Skeletal muscle tissue (tissue), 4 donors: ENCODE data around the gene HEY2. TPM values are rescaled to one million over a fixed set of nuclear protein-coding genes. Genes with fewer than 3 reads are reported as not detected.

Experiments
- H3K27ac ChIP-seq: one replicate; pipeline ENCODE4 v1.7.0; 2013; ENCODE audit warnings: mild to moderate bottlenecking, low read depth, low read length, inconsistent platforms
- H3K27me3 ChIP-seq, 3 donors: one replicate each; pipeline ENCODE4 v1.7.0; 2013; ENCODE audit warnings: low read length in 3 of 3; ENCODE audit not compliant: control insufficient read depth in 3 of 3, insufficient read depth in 3 of 3
- H3K36me3 ChIP-seq, 3 donors: one replicate each; pipeline ENCODE4 v1.7.0; 2013; ENCODE audit warnings: low read length in 3 of 3; ENCODE audit not compliant: control insufficient read depth in 3 of 3, insufficient read depth in 3 of 3
- H3K4me1 ChIP-seq, 3 donors: one replicate each; pipeline ENCODE4 v1.7.0; 2013; ENCODE audit warnings: low read length in 3 of 3, mild to moderate bottlenecking in 3 of 3; ENCODE audit not compliant: control insufficient read depth in 3 of 3, insufficient read depth in 3 of 3
- H3K4me3 ChIP-seq, 3 donors: one replicate each; pipeline ENCODE4 v1.7.0; 2013; ENCODE audit warnings: low read length in 3 of 3
- H3K9ac ChIP-seq, 3 donors: one replicate each; pipeline ENCODE4 v1.7.0; 2013; ENCODE audit warnings: low read length in 3 of 3, mild to moderate bottlenecking in 3 of 3, moderate library complexity in 2 of 3, low read depth in 1 of 3
- H3K9me3 ChIP-seq, 3 donors: one replicate each; pipeline ENCODE4 v1.7.0; 2013; ENCODE audit warnings: low read length in 3 of 3; ENCODE audit not compliant: control insufficient read depth in 3 of 3
- total RNA-seq: library from RNA; depleted of rRNA; stranded (reverse); fragments of >200 nt; gene quantifications from one replicate; pipeline ENCODE4 v1.2.3, GENCODE V29; 2014
- donor health status: Osteomylitis.

The HEY2 gene
- total RNA-seq, 1 donor from 2014 or later, result 7.3 TPM

DNA sequence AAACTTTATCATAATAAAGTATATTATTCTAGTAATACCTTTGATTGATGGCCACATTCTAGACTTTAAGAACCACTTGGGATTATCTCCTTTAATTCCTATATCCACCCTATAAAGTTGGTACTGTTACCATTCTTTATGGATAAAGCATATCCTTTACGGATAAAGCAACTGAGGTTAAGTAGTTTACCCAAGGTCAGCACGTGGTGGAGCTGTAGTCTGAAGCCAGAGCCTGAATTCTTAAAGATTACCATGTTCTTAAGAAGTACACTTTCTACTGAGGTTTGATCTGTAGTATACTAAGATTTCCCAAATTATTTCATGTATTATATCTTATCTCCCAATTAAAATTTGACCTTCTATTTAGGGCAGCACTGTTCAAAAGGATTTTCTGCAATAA, 38.4 kb downstream of the HEY2 start:
- Histone ChIP-seq H3K36me3 (no peaks in the 10 kb centered on the region), H3K4me1 (peaks cover 12 to 28% (median 22%) of the 10 kb centered on the region in 3 donors), H3K9ac (no peak overlapping the region), H3K27ac (no peak overlapping the region), H3K27me3 (no peaks in the 10 kb centered on the region), H3K4me3 (no peak overlapping the region), H3K9me3 (no peaks in the 10 kb centered on the region)

DNA sequence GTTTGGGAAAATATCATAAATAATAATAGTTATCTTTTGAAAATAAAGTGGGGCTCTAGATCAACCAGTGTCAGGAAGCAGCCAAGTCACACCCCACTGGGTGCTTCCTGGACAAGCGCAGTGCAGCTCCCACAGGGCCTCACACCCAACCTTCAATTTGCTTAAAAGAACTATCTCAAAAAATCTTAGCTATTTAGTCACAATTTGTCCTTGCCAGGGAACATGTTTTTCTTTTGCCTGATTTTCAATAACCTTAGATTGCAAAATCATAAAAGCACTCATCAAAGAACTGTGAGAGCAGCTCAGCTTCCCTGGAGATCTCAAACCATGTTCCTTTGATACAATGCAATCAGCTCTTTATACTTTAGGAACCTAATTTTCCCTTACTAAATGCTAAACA, 39.7 kb downstream of the HEY2 start:
- Histone ChIP-seq H3K4me3 (peak overlapping the region in 1 of 3 donors; percentile 81), H3K9me3 (no peaks in the 10 kb centered on the region), H3K4me1 (peaks cover 17 to 30% (median 22%) of the 10 kb centered on the region in 3 donors), H3K9ac (peak overlapping the region; percentile 79 to 92 (median 91)), H3K36me3 (no peaks in the 10 kb centered on the region), H3K27me3 (no peaks in the 10 kb centered on the region), H3K27ac (peak overlapping the region; percentile 94)

DNA sequence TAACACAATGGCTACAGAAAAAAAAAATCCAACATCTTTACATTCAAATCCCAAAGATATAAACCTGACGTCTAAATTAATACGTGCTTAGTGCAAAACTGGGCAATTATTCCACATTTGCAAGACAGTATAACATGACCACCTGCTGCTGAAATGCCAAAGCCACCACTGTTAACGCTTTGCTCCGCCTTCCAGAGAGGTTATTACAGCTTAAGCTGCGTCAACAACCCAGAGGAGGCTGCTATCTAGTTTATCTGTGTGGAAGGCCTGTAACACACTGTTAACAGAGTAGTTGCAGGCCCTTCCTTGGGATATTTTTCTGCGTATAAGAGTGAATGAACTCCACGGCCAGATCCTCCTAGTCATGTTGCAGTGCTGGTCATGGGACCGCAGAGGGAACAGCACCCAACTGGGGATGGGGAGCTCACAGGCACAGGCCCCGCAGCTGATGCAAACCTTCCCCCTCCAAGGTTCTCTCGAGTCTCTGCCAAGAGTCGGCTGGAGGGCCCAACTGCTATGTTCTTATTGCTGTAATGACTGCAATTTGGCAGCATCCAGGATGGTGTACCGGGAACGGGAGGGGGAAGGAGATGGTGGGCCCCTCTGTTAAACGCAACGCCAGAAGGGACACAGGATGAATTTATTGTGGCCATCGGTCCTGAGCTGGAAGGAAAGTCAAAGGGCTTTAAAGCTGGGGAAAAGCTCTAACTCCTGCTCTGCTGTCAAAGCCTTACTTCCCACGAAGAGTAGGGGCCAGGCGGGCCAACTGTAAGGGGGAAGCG, 40.3 kb downstream of the HEY2 start:
- no peaks in the 10 kb centered on the region for H3K9me3 ChIP-seq
- peak overlapping the region; percentile 94 for H3K27ac ChIP-seq
- H3K27me3 ChIP-seq, result no peaks in the 10 kb centered on the region
- no peaks in the 10 kb centered on the region for H3K36me3 ChIP-seq
- H3K9ac ChIP-seq, result peak overlapping the region; percentile 79 to 92 (median 91)
- peaks cover 17 to 30% (median 22%) of the 10 kb centered on the region in 3 donors for H3K4me1 ChIP-seq
- peak overlapping the region; percentile 64 to 82 (median 81) for H3K4me3 ChIP-seq

DNA sequence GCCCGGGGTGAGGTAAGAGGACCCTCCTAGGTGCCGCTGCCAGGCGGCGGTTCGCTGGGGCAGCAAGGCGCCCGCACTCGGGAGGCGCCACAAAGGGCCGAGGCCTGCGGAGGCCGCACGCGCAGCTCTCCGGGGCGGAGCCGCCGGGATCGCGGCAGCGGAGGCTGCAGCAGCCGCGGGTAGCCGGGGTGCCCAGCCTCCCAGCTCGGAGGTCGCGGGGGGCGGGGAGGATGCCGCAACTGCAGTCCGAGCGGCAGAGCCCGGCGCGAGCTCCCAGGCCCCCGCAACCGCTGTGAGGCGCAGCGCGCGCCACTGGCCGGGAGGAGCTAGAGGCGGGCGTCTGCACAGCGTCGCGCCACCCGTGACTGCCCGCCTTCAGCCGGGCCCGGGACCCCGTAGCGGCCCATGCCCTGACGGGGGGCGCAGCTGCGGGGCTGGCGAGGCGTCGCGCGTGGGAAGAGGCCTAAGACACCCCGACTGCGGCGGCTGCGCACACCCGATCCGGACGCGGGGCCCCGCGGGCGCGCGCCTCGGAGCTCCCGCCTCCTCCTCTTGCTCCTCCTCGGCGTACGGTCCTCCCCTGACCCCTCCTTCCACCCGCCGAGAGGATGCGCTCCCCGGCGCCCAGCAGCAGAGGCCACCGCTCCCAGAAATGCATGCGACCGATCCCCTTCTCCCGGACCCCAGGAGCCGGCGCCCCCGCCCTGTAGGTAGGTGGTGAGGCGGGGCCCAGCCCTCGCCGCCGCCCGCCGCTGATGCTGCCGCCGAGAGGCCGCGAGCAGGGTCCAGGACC, 41.1 kb downstream of the HEY2 start, which contains the start of gene NCOA7:
Gene NCOA7 (plus strand): TSS at position 603 of the 793 bp plus-strand sequence. CDS start 24,395 bp downstream, outside the sequence.
- H3K36me3 ChIP-seq, result no peaks in the 10 kb centered on the region
- peak within 1 kb of the TSS; percentile 79 to 92 (median 91) for H3K9ac ChIP-seq
- peak within 1 kb of the TSS; percentile 94 for H3K27ac ChIP-seq
- peaks cover 17 to 30% (median 22%) of the 10 kb centered on the region in 3 donors for H3K4me1 ChIP-seq
- H3K9me3 ChIP-seq, result no peaks in the 10 kb centered on the region
- no peaks in the 10 kb centered on the region for H3K27me3 ChIP-seq
- H3K4me3 ChIP-seq, result peak within 1 kb of the TSS; percentile 76 to 82 (median 81)

DNA sequence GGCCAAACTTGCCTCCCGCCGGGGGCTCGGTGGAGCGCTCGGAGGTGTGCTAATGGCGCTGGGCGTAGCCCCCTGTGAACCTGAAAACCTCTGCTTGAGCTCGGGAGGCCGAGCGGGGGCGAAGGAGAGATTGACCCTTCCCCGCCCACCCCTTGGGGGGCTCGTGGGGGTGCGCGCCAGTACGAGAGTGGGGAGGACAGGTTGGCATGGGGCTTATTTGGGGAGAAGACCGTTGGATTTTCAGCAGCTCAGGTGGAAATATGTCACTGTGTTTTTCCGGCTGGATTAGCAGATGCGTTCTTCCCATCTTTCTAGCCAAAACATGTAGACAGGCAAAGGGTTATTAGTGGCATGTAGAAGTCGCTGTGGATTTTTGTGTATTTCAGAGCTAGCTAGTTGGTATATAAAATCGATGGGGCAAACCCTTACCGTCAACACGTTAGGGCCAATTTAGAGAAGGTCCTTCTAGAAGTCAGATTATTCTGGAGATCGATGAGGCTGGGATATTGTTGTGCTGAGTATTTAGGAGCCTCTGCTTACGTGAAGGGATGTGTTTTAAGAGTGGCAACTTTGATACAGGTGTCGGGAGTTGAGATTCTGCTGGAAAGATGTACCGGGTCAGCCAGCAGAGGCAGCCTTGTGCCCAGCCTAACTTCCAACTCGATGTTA, 41.9 kb downstream of the HEY2 start:
- H3K27ac ChIP-seq, result peak overlapping the region; percentile 94
- H3K4me3 ChIP-seq, result peak overlapping the region; percentile 76 to 82 (median 81)
- H3K27me3 ChIP-seq, result no peaks in the 10 kb centered on the region
- H3K36me3 ChIP-seq, result no peaks in the 10 kb centered on the region
- peak overlapping the region; percentile 79 to 92 (median 91) for H3K9ac ChIP-seq
- H3K9me3 ChIP-seq, result no peaks in the 10 kb centered on the region
- H3K4me1 ChIP-seq, result peaks cover 17 to 30% (median 22%) of the 10 kb centered on the region in 3 donors

DNA sequence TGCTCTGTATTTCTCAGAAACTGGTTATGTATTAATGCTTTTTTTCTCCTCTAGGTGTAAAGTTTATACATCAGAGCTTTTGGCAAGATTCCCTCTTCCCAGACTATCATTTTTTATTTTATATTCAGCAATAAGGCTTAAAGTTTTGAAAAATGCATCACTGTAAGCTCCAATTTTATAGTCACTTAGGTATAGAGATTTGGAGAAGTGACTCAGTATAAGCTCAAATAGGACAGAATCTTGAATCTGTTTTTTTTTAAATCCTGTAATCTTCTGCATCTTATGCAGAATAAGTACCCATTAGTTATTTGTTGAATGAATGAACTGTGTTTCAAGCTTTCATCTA, 42.4 kb downstream of the HEY2 start:
- H3K27ac ChIP-seq, result peak overlapping the region; percentile 94

DNA sequence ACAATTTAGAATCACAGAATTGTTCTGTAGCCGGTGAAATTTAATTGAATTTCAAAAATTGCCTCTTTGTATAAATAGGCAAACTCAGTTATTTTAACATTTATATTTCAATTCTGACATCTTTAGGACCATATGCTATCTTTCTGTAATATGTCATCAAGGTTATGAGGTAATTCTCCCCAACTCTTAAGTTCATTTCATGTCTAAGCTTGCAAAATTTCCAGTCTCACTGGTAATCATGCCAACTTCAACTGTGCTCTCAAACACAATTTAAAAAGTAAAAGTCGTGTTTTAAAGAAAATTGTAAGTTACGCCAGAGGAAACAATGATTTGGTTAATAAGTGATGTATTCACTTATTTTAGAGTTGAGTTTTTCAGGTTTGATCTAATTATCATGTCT, 42.7 kb downstream of the HEY2 start:
- Histone ChIP-seq H3K4me1 (peaks cover 17 to 30% (median 22%) of the 10 kb centered on the region in 3 donors), H3K9ac (no peak overlapping the region), H3K27ac (no peak overlapping the region), H3K9me3 (no peaks in the 10 kb centered on the region), H3K27me3 (no peaks in the 10 kb centered on the region), H3K4me3 (peak overlapping the region in 1 of 3 donors; percentile 76), H3K36me3 (no peaks in the 10 kb centered on the region)

More for the DNA sequence above, 42.4 kb downstream of the HEY2 start:
- Histone ChIP-seq H3K36me3 (no peaks in the 10 kb centered on the region), H3K4me3 (peak overlapping the region; percentile 76 to 82 (median 81)), H3K9ac (peak overlapping the region in 2 of 3 donors; percentile 79 to 92), H3K9me3 (no peaks in the 10 kb centered on the region), H3K4me1 (peaks cover 17 to 30% (median 22%) of the 10 kb centered on the region in 3 donors), H3K27me3 (no peaks in the 10 kb centered on the region)

DNA sequence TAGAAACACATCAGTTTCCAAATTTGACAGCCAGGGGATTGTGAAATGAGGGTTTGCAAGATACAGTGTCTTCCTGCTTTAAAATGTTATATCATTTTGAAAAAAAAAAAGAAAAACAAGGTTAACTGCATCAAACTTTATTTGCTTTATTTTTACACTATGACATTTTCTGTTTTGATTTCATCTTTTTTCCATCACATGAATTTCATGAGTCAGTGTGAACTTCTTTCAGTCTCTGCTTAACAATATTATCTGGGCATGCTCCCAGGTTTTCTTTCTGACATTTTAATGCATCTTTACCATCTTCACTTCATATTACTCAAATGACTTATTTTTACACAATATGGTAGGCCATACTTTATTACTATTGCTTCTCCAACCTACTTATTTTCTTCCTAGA, 43.2 kb downstream of the HEY2 start:
- no peak overlapping the region for H3K9ac ChIP-seq
- no peaks in the 10 kb centered on the region for H3K9me3 ChIP-seq
- no peaks in the 10 kb centered on the region for H3K36me3 ChIP-seq
- H3K4me3 ChIP-seq, result peak overlapping the region in 1 of 3 donors; percentile 15
- H3K4me1 ChIP-seq, result peaks cover 17 to 30% (median 22%) of the 10 kb centered on the region in 3 donors
- H3K27me3 ChIP-seq, result no peaks in the 10 kb centered on the region
- no peak overlapping the region for H3K27ac ChIP-seq

DNA sequence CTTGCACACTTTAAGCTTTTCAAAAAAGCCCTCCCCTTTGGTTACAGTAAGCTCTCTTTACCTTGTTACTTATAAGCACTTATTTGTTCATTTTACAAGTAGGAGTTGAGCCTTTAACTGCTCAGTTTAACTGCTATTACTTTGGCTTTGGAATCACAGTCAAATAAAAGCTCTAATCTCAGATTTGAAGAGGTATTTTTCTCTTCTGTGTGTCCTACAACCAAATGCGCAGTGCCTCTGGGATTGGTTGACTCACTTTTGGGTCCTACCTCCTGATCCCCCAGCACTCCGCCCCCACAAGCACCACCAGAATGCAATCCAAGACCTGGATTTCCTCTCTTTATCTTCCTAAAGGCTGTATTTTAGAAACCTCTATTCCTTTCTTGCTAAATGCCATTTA, 43.8 kb downstream of the HEY2 start:
- Histone ChIP-seq H3K9me3 (no peaks in the 10 kb centered on the region), H3K27ac (no peak overlapping the region), H3K36me3 (no peaks in the 10 kb centered on the region), H3K9ac (no peak overlapping the region), H3K4me1 (peaks cover 17 to 30% (median 22%) of the 10 kb centered on the region in 3 donors), H3K27me3 (no peaks in the 10 kb centered on the region), H3K4me3 (no peak overlapping the region)
